Measurements from ENCODE around the gene ALKBH8.

GRCh38 chr11:107493117-107493516 is 72.4 kb downstream of the ALKBH8 start:
- TF ChIP-seq CTCF (optimal IDR thresholded peaks at IDR 0.05 in 1 of 3, IDR thresholded peaks at IDR 0.05 in 1 of 3, conservative IDR thresholded peaks at IDR 0.05 in 1 of 3; ENCODE audit: extremely low read depth in 1 of 3, insufficient read depth in 2 of 3, low read length in 3 of 3) (no peak), EZH2 (IDR thresholded peaks at IDR 0.05; ENCODE audit: low read length) (no peak)

Data from keratinocyte (primary cell).